HG03521 (cell line): Measurements from ENCODE around the gene ORAI3.

Experiments
- ATAC-seq: cut with Tn5 transposase; IDR thresholded peaks from one replicate; pipeline ENCODE4 v1.9.1; 2021; ENCODE audit warnings: mild to moderate bottlenecking, moderate library complexity; ENCODE audit not compliant: unreplicated experiment

Gene ORAI3

GRCh38 chr16:30987581-30988190 is 38.8 kb downstream of the ORAI3 start:
- ATAC-seq: no peak

GRCh38 chr16:30989469-30990047 is 40.7 kb downstream of the ORAI3 start:
- ATAC-seq: no peak

GRCh38 chr16:30990105-30990504 is 41.2 kb downstream of the ORAI3 start:
- no peak for ATAC-seq

- ATAC-seq: no peak
Observed at GRCh38 chr16:30991052-30991451, 42.2 kb downstream of the ORAI3 start.

GRCh38 chr16:30992276-30992780 is 43.5 kb downstream of the ORAI3 start:
- ATAC-seq: no peak

GRCh38 chr16:30992931-30993816 is 44.3 kb downstream of the ORAI3 start:
- ATAC-seq: no peak

- ATAC-seq: no peak
Observed at GRCh38 chr16:30995927-30996323, 47.1 kb downstream of the ORAI3 start.

GRCh38 chr16:30996324-30996984 is 47.6 kb downstream of the ORAI3 start:
- ATAC-seq: peak; percentile 2

GRCh38 chr16:30996985-30997724 is 48.3 kb downstream of the ORAI3 start:
- peak; percentile 89 for ATAC-seq

- ATAC-seq: no peak
Observed at GRCh38 chr16:30997725-30998711, 49.1 kb downstream of the ORAI3 start.

- no peak for ATAC-seq
Observed at GRCh38 chr16:30998852-30999761, 50.2 kb downstream of the ORAI3 start.

- ATAC-seq: no peak
Observed at GRCh38 chr16:31000671-31001382, 52.0 kb downstream of the ORAI3 start.

GRCh38 chr16:31001507-31002249 is 52.8 kb downstream of the ORAI3 start:
- ATAC-seq: no peak

GRCh38 chr16:31002250-31002700 is 53.4 kb downstream of the ORAI3 start:
- ATAC-seq: no peak

GRCh38 chr16:31002862-31003341 is 54.0 kb downstream of the ORAI3 start:
- ATAC-seq: no peak

GRCh38 chr16:31003744-31004143 is 54.9 kb downstream of the ORAI3 start:
- ATAC-seq: no peak
